HepG2 (cell line): Measurements from ENCODE around the gene PELI2.

ENCODE experiments used
- NFATC3 ChIP-seq: sonication (generic); formaldehyde crosslinking; IDR thresholded peaks from 2 replicates; pipeline ENCODE4 v1.5.1; 2020; ENCODE audit warnings: mild to moderate bottlenecking, missing genetic modification reagents
- POLR2A ChIP-seq, 2 experiments: IDR thresholded peaks; 2 replicates each; pipeline ENCODE4 v1.6.1; 2011; ENCODE audit warnings: low read depth in 2 of 2, low read length in 2 of 2, mild to moderate bottlenecking in 1 of 2, moderate library complexity in 1 of 2; ENCODE audit not compliant: insufficient read depth in 1 of 2
- POLR2AphosphoS2 ChIP-seq: IDR thresholded peaks from 2 replicates; pipeline ENCODE4 v1.6.1; 2011; ENCODE audit warnings: low read depth, low read length, improper control_type of control experiment
- ZNF333 ChIP-seq: sonication (generic); formaldehyde crosslinking; IDR thresholded peaks from 2 replicates; pipeline ENCODE4 v1.4.0; 2020; ENCODE audit warnings: mild to moderate bottlenecking, missing genetic modification reagents, borderline replicate concordance
- TF ChIP-seq, protein P1 (sequence below): sonication (generic); formaldehyde crosslinking; IDR thresholded peaks from 2 replicates; pipeline ENCODE4 v1.9.0; 2022; ENCODE audit warnings: low read depth, missing genetic modification reagents
- TF ChIP-seq, protein P2 (sequence below): sonication (generic); formaldehyde crosslinking; IDR thresholded peaks from 2 replicates; pipeline ENCODE4 v1.4.0; 2020; ENCODE audit warnings: mild to moderate bottlenecking, missing genetic modification reagents, borderline replicate concordance
- TF ChIP-seq, protein P3 (sequence below), 2 experiments: IDR thresholded peaks; 2 replicates each; pipeline ENCODE4 v1.6.1; 2011 to 2012; ENCODE audit warnings: low read length in 2 of 2, borderline replicate concordance in 1 of 2, low read depth in 1 of 2, mild to moderate bottlenecking in 1 of 2, moderate library complexity in 1 of 2
- TF ChIP-seq, protein P4 (sequence below): IDR thresholded peaks from 2 replicates; pipeline ENCODE4 v1.6.1; 2016; ENCODE audit warnings: low read depth

DNA sequence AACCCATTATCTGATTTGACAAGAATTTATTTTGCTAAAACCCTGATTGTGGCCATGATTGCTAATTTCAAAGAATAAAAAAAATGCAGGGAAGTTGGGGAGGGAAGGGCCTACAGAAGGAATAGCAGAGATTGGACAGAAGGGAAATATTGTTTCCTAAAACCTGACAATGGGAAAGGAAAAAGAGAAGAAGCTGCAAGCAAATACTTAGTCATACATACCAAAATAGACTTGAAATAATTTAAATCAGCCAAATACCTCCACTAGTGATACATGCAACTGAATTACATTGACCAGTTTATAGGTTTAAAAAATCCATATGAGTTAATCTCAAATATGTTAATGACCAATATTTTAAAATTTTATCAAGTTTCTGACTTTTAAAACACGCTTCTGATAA, 75.1 kb downstream of the PELI2 start:
- TF ChIP-seq POLR2A (IDR thresholded peaks at IDR 0.05; ENCODE audit: insufficient read depth in 1 of 2, low read depth in 2 of 2, low read length in 2 of 2), result no peak
- no peak for TF ChIP-seq NFATC3 (CRISPR knock-in tag)
- TF ChIP-seq, protein P1, sequence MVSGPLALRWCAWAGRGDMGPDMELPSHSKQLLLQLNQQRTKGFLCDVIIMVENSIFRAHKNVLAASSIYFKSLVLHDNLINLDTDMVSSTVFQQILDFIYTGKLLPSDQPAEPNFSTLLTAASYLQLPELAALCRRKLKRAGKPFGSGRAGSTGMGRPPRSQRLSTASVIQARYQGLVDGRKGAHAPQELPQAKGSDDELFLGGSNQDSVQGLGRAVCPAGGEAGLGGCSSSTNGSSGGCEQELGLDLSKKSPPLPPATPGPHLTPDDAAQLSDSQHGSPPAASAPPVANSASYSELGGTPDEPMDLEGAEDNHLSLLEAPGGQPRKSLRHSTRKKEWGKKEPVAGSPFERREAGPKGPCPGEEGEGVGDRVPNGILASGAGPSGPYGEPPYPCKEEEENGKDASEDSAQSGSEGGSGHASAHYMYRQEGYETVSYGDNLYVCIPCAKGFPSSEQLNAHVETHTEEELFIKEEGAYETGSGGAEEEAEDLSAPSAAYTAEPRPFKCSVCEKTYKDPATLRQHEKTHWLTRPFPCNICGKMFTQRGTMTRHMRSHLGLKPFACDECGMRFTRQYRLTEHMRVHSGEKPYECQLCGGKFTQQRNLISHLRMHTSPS (CRISPR knock-in tag), result no peak
- TF ChIP-seq, protein P2, sequence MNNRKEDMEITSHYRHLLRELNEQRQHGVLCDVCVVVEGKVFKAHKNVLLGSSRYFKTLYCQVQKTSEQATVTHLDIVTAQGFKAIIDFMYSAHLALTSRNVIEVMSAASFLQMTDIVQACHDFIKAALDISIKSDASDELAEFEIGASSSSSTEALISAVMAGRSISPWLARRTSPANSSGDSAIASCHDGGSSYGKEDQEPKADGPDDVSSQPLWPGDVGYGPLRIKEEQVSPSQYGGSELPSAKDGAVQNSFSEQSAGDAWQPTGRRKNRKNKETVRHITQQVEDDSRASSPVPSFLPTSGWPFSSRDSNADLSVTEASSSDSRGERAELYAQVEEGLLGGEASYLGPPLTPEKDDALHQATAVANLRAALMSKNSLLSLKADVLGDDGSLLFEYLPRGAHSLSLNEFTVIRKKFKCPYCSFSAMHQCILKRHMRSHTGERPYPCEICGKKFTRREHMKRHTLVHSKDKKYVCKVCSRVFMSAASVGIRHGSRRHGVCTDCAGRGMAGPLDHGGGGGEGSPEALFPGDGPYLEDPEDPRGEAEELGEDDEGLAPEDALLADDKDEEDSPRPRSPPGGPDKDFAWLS, result no peak
- TF ChIP-seq, protein P3, sequence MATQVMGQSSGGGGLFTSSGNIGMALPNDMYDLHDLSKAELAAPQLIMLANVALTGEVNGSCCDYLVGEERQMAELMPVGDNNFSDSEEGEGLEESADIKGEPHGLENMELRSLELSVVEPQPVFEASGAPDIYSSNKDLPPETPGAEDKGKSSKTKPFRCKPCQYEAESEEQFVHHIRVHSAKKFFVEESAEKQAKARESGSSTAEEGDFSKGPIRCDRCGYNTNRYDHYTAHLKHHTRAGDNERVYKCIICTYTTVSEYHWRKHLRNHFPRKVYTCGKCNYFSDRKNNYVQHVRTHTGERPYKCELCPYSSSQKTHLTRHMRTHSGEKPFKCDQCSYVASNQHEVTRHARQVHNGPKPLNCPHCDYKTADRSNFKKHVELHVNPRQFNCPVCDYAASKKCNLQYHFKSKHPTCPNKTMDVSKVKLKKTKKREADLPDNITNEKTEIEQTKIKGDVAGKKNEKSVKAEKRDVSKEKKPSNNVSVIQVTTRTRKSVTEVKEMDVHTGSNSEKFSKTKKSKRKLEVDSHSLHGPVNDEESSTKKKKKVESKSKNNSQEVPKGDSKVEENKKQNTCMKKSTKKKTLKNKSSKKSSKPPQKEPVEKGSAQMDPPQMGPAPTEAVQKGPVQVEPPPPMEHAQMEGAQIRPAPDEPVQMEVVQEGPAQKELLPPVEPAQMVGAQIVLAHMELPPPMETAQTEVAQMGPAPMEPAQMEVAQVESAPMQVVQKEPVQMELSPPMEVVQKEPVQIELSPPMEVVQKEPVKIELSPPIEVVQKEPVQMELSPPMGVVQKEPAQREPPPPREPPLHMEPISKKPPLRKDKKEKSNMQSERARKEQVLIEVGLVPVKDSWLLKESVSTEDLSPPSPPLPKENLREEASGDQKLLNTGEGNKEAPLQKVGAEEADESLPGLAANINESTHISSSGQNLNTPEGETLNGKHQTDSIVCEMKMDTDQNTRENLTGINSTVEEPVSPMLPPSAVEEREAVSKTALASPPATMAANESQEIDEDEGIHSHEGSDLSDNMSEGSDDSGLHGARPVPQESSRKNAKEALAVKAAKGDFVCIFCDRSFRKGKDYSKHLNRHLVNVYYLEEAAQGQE (IDR thresholded peaks at IDR 0.05; ENCODE audit: borderline replicate concordance in 1 of 2, low read depth in 1 of 2, low read length in 2 of 2), result no peak
- TF ChIP-seq ZNF333, result no peak
- TF ChIP-seq POLR2AphosphoS2, result no peak
- TF ChIP-seq, protein P4, sequence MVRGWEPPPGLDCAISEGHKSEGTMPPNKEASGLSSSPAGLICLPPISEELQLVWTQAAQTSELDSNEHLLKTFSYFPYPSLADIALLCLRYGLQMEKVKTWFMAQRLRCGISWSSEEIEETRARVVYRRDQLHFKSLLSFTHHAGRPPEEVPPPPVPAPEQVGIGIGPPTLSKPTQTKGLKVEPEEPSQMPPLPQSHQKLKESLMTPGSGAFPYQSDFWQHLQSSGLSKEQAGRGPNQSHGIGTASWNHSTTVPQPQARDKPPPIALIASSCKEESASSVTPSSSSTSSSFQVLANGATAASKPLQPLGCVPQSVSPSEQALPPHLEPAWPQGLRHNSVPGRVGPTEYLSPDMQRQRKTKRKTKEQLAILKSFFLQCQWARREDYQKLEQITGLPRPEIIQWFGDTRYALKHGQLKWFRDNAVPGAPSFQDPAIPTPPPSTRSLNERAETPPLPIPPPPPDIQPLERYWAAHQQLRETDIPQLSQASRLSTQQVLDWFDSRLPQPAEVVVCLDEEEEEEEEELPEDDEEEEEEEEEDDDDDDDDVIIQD, result no peak
